ENCODE results near the gene REEP3. TPM values are rescaled to one million over a fixed set of nuclear protein-coding genes. Genes with fewer than 3 reads are reported as not detected.

The REEP3 gene
- total RNA-seq, 3 donors from 2014 or later (not counting 1 experiment from before 2014, with no cell fraction given): 4.6 to 10.2 (median 8.3) TPM

GRCh38 chr10:63634488-63635065, 113.4 kb downstream of the REEP3 start:
- DNase-seq (no peak), ATAC-seq (no peak)
- Mint-ChIP-seq H3K9me3 (no peaks in the 10 kb centered on the region), H3K27ac (no peak overlapping the region), H3K4me1 (peaks cover 10 to 11% of the 10 kb centered on the region in 2 donors), H3K4me3 (no peak overlapping the region), H3K36me3 (no peaks in the 10 kb centered on the region), H3K27me3 (ENCODE audit: low read depth in 2 of 2) (peaks cover 8% of the 10 kb centered on the region in 2 donors)
- no peak for TF ChIP-seq CTCF (IDR thresholded peaks at IDR 0.05)
- Histone ChIP-seq H3K36me3 (ENCODE audit: control insufficient read depth, insufficient read depth, low read length) (no peaks in the 10 kb centered on the region), H3K27me3 (ENCODE audit: control insufficient read depth, insufficient read depth, low read length) (no peaks in the 10 kb centered on the region), H3K9me3 (ENCODE audit: control insufficient read depth, insufficient read depth, low read length) (no peaks in the 10 kb centered on the region), H3K4me1 (ENCODE audit: control insufficient read depth, insufficient read depth, low read length) (peaks cover 12% of the 10 kb centered on the region), H3K4me3 (ENCODE audit: low read length) (no peak overlapping the region), H3K27ac (ENCODE audit: low read length) (no peak overlapping the region)
- WGBS (ENCODE audit: insufficient coverage): 69% methylated on average over 6 of the region's 6 CpGs
- intact Hi-C loops (cut with micrococcal nuclease): no loop called here

- Mint-ChIP-seq H3K4me1 (no peaks in the 10 kb centered on the region), H3K4me3 (no peak overlapping the region), H3K27me3 (ENCODE audit: low read depth in 2 of 2) (peaks cover 8 to 10% of the 10 kb centered on the region in 2 donors), H3K27ac (no peak overlapping the region), H3K36me3 (no peaks in the 10 kb centered on the region), H3K9me3 (no peaks in the 10 kb centered on the region)
- DNase-seq (no peak), ATAC-seq (no peak)
- intact Hi-C loops (cut with micrococcal nuclease): no loop called here
- H3K36me3 ChIP-seq (ENCODE audit: control insufficient read depth, insufficient read depth, low read length): no peaks in the 10 kb centered on the region
- H3K27me3 ChIP-seq (ENCODE audit: control insufficient read depth, insufficient read depth, low read length): no peaks in the 10 kb centered on the region
- TF ChIP-seq CTCF (IDR thresholded peaks at IDR 0.05): no peak
- H3K4me3 ChIP-seq (ENCODE audit: low read length): no peak overlapping the region
- H3K27ac ChIP-seq (ENCODE audit: low read length): no peak overlapping the region
- no peaks in the 10 kb centered on the region for H3K9me3 ChIP-seq (ENCODE audit: control insufficient read depth, insufficient read depth, low read length)
- 61% methylated on average over 3 of the region's 3 CpGs for WGBS (ENCODE audit: insufficient coverage)
- H3K4me1 ChIP-seq (ENCODE audit: control insufficient read depth, insufficient read depth, low read length): no peaks in the 10 kb centered on the region
These were observed 115.6 kb downstream of the REEP3 start for GRCh38 chr10:63636812-63637211.

GRCh38 chr10:63637901-63638327, 116.7 kb downstream of the REEP3 start:
- Histone ChIP-seq H3K4me3 (ENCODE audit: low read length) (no peak overlapping the region), H3K27me3 (ENCODE audit: control insufficient read depth, insufficient read depth, low read length) (no peaks in the 10 kb centered on the region), H3K27ac (ENCODE audit: low read length) (no peak overlapping the region), H3K4me1 (ENCODE audit: control insufficient read depth, insufficient read depth, low read length) (no peaks in the 10 kb centered on the region), H3K9me3 (ENCODE audit: control insufficient read depth, insufficient read depth, low read length) (no peaks in the 10 kb centered on the region), H3K36me3 (ENCODE audit: control insufficient read depth, insufficient read depth, low read length) (no peaks in the 10 kb centered on the region)
- TF ChIP-seq CTCF (IDR thresholded peaks at IDR 0.05): no peak
- peaks cover 8 to 17% of the 10 kb centered on the region in 2 donors for H3K27me3 Mint-ChIP-seq (ENCODE audit: low read depth in 2 of 2)
- no peak overlapping the region for H3K27ac Mint-ChIP-seq
- no peaks in the 10 kb centered on the region for H3K9me3 Mint-ChIP-seq
- no peaks in the 10 kb centered on the region for H3K36me3 Mint-ChIP-seq
- intact Hi-C loops (cut with micrococcal nuclease): no loop called here
- DNase-seq: no peak
- no peaks in the 10 kb centered on the region for H3K4me1 Mint-ChIP-seq
- no peak for ATAC-seq
- no peak overlapping the region for H3K4me3 Mint-ChIP-seq
- WGBS (ENCODE audit: insufficient coverage): 90% methylated on average over 5 of the region's 5 CpGs

GRCh38 chr10:63641366-63641765, 120.2 kb downstream of the REEP3 start:
- Histone ChIP-seq H3K27me3 (ENCODE audit: control insufficient read depth, insufficient read depth, low read length) (no peaks in the 10 kb centered on the region), H3K4me1 (ENCODE audit: control insufficient read depth, insufficient read depth, low read length) (no peaks in the 10 kb centered on the region), H3K4me3 (ENCODE audit: low read length) (no peak overlapping the region), H3K27ac (ENCODE audit: low read length) (no peak overlapping the region), H3K9me3 (ENCODE audit: control insufficient read depth, insufficient read depth, low read length) (no peaks in the 10 kb centered on the region), H3K36me3 (ENCODE audit: control insufficient read depth, insufficient read depth, low read length) (no peaks in the 10 kb centered on the region)
- DNase-seq: no peak
- no peak overlapping the region for H3K27ac Mint-ChIP-seq
- no peak for TF ChIP-seq CTCF (IDR thresholded peaks at IDR 0.05)
- H3K36me3 Mint-ChIP-seq: no peaks in the 10 kb centered on the region
- ATAC-seq: no peak
- H3K27me3 Mint-ChIP-seq (ENCODE audit: low read depth in 2 of 2): peaks cover 8 to 15% of the 10 kb centered on the region in 2 donors
- H3K9me3 Mint-ChIP-seq: no peaks in the 10 kb centered on the region
- H3K4me3 Mint-ChIP-seq: no peak overlapping the region
- H3K4me1 Mint-ChIP-seq: no peaks in the 10 kb centered on the region
- intact Hi-C loops (cut with micrococcal nuclease): no loop called here
